Hematopoietic multipotent progenitor cell treated with erythropoietin and hydrocortisone succinate and interleukin-3 and kit ligand, for 17 days (in vitro differentiated cells): ENCODE measurements around the gene CDH13.

Source experiments
- DNase-seq: peaks from one replicate; pipeline ENCODE4 v3.0.0-alpha.2; 2015; ENCODE audit warnings: low spot score

The CDH13 gene

DNA sequence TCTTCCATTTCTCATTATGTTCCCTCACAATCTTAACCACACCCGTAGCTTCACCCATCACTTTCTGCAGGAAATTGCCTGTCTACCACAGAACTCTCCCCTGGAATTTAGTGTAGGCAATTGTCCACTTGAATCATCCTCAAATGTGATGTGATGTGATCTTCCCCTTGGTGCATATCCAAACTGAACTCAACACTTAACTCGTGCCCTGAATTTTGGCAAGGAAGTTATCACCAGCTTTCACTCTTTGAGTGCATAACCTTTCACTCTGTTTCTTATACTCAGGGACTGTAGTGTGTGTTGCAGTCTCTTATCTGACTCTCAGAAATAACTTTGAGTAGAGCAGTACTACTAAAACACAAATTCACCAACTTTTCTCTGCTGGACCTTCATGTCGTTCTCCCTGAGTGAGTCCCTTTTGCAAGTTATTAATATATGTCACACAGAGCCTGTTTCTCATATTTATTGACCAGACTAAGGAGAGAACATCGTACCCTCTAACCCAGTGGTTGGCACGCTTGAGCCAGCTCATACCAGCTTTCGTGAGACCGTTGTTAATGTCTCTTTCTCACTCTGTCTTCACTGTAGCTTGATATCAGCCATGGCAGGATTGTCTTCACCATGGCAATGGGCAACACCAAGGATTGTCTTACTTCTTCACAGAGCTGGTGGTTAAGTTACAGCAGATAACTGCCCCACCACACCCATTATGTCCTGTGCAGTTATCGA is 622.1 kb downstream of the CDH13 start:
- DNase-seq: no peak

DNA sequence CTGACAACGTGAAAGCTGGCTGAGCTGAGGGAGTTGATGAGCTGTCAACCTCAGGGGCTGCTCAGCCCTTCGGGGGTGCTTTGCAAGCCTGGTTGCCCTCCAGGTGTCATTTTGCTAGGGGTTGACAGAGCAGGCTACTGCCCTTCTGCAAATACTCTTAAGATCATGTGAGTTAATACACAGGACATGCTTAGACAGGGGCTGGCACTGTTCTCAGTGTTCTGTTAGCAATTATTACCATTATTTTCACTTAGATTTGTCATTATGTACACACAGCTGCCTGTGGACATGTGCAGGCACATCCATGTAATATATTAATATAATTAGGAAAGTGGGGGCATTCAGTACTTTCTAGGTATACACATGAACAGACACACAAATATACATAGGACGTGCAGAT is 626.8 kb downstream of the CDH13 start:
- no peak for DNase-seq

DNA sequence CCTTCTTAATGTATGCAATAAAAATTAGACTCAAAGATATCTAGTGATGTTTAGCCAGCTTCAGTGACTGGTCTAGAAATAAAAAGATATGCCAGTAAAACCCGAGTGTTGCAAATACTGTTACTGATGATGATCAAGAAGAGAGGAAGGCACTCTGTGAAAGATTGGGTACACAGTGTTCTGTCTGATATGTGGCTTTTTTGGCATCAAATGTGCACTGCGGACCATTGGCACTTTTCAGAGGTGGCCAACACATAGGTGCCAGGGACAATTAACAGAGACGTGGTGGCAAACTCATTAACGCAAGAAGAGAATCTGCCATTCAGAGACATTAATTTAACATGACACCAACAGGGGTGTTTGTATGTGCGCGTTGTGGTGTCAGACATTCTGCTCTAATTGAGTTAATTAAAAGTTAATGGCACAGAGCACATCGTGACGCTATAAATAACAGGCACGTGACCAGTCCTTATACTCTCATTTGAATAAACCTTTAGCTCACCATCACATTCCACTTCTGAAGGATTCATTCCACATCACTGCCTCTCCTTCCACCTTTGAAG is 631.7 kb downstream of the CDH13 start:
- no peak for DNase-seq

GRCh38 chr16:83266848-83267553 is 640.2 kb downstream of the CDH13 start:
- no peak for DNase-seq

DNA sequence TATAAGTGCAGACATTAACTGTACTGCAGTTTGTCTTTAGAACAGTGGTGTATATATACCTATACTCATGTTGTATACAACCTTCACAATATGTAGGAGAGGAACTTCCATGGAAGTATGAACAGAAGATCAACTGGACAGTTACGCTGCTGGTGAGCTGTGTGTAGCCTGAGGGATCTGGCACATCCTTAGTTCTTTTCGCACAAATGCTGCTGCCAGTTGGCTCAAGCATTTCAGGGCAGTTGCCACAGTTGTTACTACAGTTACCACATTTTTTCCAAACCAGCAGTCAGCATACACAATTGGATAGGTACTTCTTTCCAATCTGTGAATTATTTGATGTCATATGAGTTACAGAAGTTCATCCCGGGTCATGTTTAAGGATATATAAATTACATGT is 641.4 kb downstream of the CDH13 start:
- DNase-seq: no peak

- DNase-seq: no peak
Observed at GRCh38 chr16:83269048-83269447, 642.3 kb downstream of the CDH13 start.

- DNase-seq: no peak
Observed at GRCh38 chr16:83269541-83269940, 642.8 kb downstream of the CDH13 start.

- DNase-seq: no peak
Observed at GRCh38 chr16:83270061-83270460, 643.3 kb downstream of the CDH13 start.

- no peak for DNase-seq
Observed at GRCh38 chr16:83270640-83271039, 643.9 kb downstream of the CDH13 start.

GRCh38 chr16:83271123-83271522 is 644.4 kb downstream of the CDH13 start:
- DNase-seq: no peak

DNA sequence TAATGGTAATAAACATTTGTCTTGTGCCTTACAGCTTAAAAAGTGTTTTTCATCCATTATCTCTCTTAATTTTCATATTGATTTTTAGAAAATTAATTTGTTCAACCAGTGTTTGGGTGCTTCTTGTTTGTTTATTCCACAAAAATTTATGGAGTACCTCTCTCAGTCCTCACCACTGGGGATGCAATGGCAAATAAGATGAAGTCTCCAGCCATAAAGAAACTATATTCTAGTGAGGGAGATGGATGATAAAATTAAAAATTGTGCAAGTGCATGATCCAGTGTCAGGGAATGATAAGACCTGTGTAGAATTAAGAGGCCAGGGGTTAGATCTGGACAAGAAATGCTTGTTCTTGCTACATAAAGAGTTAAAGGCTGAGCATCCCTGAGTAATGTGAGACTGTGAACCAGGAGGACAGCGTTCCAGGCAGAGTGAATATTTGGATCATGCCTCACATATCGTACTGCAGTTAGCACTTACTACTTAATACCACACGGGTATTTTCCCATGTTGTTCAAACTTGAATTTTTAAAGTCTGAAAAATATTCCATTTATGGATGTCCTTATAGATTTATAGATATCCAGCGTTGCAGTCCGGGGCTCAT is 645.3 kb downstream of the CDH13 start:
- DNase-seq: no peak

- DNase-seq: no peak
Observed at GRCh38 chr16:83272843-83273242, 646.1 kb downstream of the CDH13 start.

DNA sequence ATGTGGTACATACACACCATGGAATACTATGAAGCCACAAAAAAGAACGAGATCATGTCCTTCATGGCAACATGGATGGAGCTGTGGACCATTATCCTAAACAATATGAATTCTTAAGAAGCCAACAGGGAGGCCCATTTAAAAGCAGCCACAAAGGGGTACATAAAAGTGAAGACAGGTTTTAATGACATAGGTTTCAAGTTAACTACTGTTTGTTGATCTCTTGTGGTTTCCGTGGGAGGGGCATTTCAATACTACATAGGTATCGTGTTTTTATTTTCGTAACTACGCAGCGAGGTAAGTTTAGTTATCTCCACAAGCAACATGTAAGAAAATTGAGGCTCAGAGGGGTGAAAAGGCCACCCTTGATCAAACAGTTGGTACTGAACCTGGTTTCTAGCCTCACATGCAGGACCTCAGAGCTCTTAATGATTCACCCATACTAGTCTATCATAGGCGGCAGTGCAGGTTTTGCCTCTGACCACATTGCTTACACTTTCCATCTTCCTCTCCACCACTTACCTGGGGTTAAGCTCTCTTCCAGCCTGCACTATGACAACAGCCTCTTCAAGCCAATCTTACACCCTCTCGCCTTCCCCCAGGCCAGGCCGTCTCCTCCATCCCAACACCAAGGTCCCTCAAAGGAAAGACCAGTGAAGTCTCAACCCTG is 646.9 kb downstream of the CDH13 start:
- no peak for DNase-seq

DNA sequence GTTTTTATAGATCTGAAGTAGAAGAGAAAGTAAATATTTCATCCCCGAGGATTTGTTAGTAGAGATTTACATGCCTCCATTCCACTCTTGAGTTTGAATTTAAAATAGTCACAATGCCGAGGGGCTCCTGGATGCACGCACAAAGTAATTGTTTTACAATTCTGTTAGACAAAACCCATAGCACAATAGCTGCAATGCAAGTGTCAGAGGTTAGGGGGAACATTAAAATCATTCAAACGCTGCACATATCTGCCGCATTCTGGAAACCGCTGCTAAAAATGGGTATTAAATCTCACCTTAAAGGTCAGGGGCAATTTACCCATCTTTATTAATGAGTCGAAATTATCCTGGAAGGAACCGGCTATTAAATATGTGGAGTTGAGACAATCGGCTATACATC is 652.5 kb downstream of the CDH13 start:
- no peak for DNase-seq

- no peak for DNase-seq
Observed at GRCh38 chr16:83285921-83286320, 659.2 kb downstream of the CDH13 start.

DNA sequence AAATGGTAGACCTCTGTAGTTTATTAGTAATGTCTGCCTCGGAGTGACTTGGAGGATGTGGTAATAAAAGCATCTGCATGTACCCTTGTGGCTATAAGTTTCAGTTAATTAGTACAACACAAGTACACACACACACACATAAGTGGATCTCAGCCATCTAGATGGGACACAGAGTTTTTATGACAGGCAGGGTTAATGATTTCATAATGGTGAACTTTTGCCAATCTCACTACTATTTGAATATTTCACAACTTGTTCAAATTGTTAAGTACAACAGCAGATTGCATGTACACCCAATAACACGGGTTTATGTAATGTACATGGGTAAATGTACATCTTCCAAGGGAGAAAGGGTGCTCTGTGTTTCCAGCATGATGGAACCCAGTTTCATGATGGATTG is 669.7 kb downstream of the CDH13 start:
- DNase-seq: no peak

GRCh38 chr16:83298541-83298940 is 671.8 kb downstream of the CDH13 start:
- DNase-seq: no peak

GRCh38 chr16:83300326-83300725 is 673.6 kb downstream of the CDH13 start:
- DNase-seq: no peak

GRCh38 chr16:83301971-83302370 is 675.2 kb downstream of the CDH13 start:
- no peak for DNase-seq

DNA sequence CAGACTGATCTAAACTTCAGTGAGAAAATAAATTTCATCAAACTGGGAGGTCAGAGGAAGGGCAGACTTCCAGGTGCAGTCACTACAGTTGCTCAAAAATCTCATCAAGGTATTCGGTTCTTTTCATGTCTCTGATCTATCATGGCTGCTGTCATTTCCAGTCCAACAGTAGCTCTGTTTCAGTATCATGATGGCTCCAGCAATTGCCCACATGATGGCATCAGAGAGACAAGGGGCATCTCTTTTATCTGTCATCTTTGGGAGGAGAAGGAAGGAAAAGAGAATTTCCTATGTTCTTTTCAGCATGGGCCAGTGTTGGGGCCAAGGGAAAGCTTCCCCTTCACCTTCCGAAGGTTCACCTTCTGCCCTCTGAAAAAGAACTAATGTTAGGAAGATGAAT is 676.1 kb downstream of the CDH13 start:
- no peak for DNase-seq

GRCh38 chr16:83305092-83305491 is 678.3 kb downstream of the CDH13 start:
- DNase-seq: no peak

DNA sequence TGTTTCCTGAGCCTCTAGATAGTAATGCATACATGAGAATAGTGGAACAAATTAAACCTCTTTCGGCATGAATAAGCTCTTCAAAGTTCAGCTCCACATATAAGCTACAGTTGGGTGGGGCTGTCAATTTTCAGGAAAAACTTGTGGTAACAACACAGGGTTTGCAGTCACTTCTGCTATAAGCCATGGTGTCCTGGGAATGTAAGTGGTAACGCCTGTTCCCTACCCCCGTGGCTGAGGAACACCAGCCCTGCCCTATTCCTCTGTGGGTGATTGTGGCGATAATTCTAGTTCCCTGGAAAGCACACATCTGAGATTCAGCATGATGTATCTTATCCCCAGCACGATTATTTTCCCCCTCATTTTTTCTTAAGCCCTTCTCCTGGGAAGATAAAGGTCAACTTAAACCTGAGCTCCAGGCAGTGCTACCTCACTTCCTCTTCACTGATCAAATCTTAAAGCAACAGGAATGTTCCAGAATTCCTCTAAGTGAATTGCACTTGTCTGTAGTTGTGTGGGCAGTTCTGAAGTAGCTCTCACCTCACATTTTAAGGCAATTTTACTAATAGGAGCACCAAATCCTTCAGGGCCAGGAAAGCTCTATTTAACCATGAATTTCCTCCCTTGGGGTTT is 680.3 kb downstream of the CDH13 start:
- DNase-seq: no peak
